Measurements from ENCODE around the gene TJP1. TPM values are rescaled to one million over a fixed set of nuclear protein-coding genes. Genes with fewer than 3 reads are reported as not detected.
"Not testable (repeated sequence)": the region's sequence is repeated elsewhere in the genome, so short reads cannot be mapped to it uniquely, and the experiment has no call there.

Gene TJP1
- polyA plus RNA-seq, 4 donors = 19.5 to 61.8 (median 29.8) TPM

DNA sequence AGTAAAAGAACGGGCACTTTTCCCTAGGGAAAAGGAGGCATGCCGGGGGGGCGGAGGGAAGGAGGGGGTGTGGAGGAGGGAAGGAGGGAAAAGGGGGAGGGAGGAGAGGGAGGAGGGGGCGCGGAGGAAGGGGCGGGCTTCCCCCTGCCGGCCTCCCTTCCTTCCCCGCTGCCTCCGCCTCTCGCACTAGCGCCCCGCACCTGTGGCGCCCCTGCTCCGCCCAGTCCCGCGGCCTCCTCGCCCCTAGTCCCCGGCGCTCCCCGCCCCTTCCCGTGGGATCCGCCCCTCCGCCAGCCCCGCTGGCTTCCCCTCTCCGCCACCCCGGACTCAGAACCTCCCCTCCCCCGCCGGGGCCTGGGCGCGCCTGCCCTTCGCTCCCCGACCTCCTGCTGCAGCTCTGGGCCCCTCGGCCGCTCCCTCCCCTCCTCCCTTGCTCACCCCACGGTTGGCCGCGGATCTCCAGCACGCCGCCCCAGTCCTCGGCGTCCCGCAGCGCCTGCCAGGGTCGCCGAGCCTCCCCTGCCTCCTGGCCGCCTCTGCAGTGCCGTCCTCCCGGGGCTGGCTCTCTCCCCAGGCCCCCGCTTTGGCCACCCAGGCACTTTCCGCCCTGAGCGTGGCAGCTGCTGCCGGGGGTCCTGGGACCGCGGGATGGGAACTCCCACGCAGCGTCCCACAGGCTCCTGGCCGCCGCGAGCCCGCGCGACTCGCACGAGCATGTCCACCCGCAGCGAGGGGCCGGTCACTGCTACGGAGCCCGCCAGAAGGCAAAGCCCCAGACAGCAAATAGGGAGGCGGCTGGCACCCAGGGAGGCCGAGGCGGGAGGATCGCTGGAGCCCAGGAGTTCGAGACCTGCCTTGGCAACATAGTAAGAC, 147.4 kb downstream of the TJP1 start:
- H3K36me3 ChIP-seq (ENCODE audit: control insufficient read depth in 3 of 3, insufficient read depth in 2 of 3, low read depth in 1 of 3, low read length in 3 of 3) = peaks cover 0 to 8% (median 0%) of the 10 kb centered on the region in 3 donors
- no peaks in the 10 kb centered on the region for H3K9me3 ChIP-seq (ENCODE audit: control insufficient read depth in 2 of 2, insufficient read depth in 1 of 2, low read depth in 1 of 2, low read length in 1 of 2)
- peak; percentile 92 to 97 for DNase-seq
- H3K27ac ChIP-seq (ENCODE audit: low read depth in 1 of 3, low read length in 2 of 3) = peak overlapping the region; percentile 49 to 86 (median 78)
- H3K4me3 ChIP-seq (ENCODE audit: low read depth in 1 of 3, low read length in 3 of 3) = peak overlapping the region; percentile 17 to 66 (median 47)
- WGBS, 3 donors = 2 to 8% (median 3%) methylated on average over 43 to 70 of the region's 74 CpGs
- peaks cover 3 to 34% (median 4%) of the 10 kb centered on the region in 3 donors for H3K4me1 ChIP-seq (ENCODE audit: control insufficient read depth in 3 of 3, insufficient read depth in 2 of 3, low read depth in 1 of 3, low read length in 2 of 3)
- H3K27me3 ChIP-seq (ENCODE audit: control insufficient read depth in 3 of 3, insufficient read depth in 3 of 3, low read length in 3 of 3) = peaks cover 0 to 1% (median 0%) of the 10 kb centered on the region in 3 donors
- FAIRE-seq = no peak

DNA sequence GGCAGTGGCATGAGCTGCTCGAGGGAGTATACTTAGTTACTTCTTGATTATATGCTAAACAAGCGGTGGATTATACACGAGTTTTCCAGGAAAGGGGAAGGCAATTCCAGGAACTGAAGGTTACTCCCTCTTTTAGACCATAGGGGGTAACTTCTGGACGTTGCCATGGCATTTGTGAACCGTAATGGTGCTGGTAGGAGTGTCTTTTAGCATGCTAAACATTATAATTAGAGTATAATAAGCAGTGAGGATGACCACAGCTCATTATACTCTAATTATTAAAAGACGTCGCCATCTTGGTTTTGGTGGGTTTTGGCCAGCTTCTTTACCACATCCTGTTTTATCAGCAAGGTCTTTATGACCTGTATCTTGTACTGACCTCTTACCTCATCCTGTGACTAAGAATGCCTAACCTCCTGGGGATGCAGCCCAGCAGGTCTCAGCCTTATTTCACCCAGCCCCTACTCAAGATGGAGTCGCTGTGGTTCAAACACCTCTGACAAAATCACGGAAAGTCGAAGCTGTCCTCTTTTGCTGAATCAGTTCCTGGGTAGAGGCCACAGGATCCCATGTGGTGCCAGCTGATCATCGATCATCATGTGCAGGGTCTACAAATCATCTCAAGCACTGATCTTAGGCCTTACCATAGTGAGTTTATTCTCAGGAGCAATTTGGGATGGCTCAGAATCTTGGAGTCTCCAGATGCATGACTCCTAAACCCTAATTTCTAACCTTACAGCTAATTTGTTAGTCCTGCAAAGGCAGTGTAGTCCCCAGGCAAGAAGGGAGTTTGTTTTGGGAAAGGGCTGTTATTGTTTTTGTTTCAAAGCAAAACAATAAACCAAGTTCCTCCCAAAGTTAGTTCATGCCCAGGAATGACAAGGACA, 149.1 kb downstream of the TJP1 start:
- no peak overlapping the region for H3K27ac ChIP-seq (ENCODE audit: low read depth in 1 of 3, low read length in 2 of 3)
- peaks cover 0 to 1% (median 0%) of the 10 kb centered on the region in 3 donors for H3K27me3 ChIP-seq (ENCODE audit: control insufficient read depth in 3 of 3, insufficient read depth in 3 of 3, low read length in 3 of 3)
- DNase-seq = no peak
- H3K4me3 ChIP-seq (ENCODE audit: low read depth in 1 of 3, low read length in 3 of 3) = no peak overlapping the region
- no peak for FAIRE-seq
- peaks cover 0 to 2% (median 0%) of the 10 kb centered on the region in 3 donors for H3K36me3 ChIP-seq (ENCODE audit: control insufficient read depth in 3 of 3, insufficient read depth in 2 of 3, low read depth in 1 of 3, low read length in 3 of 3)
- 78 to 89% (median 82%) methylated on average over 11 of the region's 11 CpGs for WGBS, 3 donors
- H3K4me1 ChIP-seq (ENCODE audit: control insufficient read depth in 3 of 3, insufficient read depth in 2 of 3, low read depth in 1 of 3, low read length in 2 of 3) = peaks cover 0 to 27% (median 4%) of the 10 kb centered on the region in 3 donors
- no peaks in the 10 kb centered on the region for H3K9me3 ChIP-seq (ENCODE audit: control insufficient read depth in 2 of 2, insufficient read depth in 1 of 2, low read depth in 1 of 2, low read length in 1 of 2)

DNA sequence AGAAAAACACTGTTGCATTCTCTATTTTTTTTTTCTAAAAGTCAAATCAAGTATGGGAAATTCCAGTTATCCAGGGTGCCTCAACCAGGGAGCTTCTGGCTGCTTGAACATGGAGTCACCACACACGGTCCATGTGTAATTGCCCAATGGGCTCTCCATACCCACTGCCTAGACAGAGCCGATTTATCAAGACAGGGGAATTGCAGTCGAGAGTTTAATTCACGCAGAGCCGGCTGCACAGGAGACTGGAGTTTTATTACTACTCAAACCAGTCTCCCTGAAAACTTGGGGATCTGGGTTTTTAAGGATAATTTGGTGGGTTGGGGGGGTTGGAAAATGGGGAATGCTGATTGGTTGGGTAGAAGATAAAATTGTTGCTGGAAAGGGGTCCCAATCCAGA, 149.8 kb downstream of the TJP1 start:
- peak overlapping the region in 1 of 3 donors; percentile 84 for H3K27ac ChIP-seq (ENCODE audit: low read depth in 1 of 3, low read length in 2 of 3)
- H3K27me3 ChIP-seq (ENCODE audit: control insufficient read depth in 3 of 3, insufficient read depth in 3 of 3, low read length in 3 of 3) = peaks cover 0 to 1% (median 0%) of the 10 kb centered on the region in 3 donors
- 94 to 95% (median 95%) methylated on average over 5 of the region's 5 CpGs for WGBS, 3 donors
- DNase-seq (no peak), FAIRE-seq (no peak)
- no peak overlapping the region for H3K4me3 ChIP-seq (ENCODE audit: low read depth in 1 of 3, low read length in 3 of 3)
- no peaks in the 10 kb centered on the region for H3K9me3 ChIP-seq (ENCODE audit: control insufficient read depth in 2 of 2, insufficient read depth in 1 of 2, low read depth in 1 of 2, low read length in 1 of 2)
- no peaks in the 10 kb centered on the region for H3K36me3 ChIP-seq (ENCODE audit: control insufficient read depth in 3 of 3, insufficient read depth in 2 of 3, low read depth in 1 of 3, low read length in 3 of 3)
- H3K4me1 ChIP-seq (ENCODE audit: control insufficient read depth in 3 of 3, insufficient read depth in 2 of 3, low read depth in 1 of 3, low read length in 2 of 3) = peaks cover 0 to 19% (median 2%) of the 10 kb centered on the region in 3 donors

DNA sequence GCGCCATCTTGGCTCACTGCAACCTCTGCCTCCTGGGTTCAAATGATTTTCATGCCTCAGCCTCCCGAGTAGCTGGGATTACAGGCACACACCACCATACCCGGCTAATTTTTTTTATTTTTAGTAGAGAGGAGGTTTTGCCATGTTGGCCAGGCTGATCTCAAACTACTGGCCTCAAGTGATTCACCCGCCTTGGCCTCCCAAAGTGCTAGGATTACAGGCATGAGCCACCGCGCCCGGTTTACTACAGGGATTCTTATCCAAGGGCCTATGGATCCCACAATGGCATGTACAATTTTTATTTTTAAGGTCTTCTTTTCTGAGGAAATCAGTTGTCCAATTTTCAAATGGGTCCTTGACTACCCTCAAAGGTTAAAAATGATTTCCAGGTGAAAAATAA, 150.2 kb downstream of the TJP1 start:
- not testable (repeated sequence) for FAIRE-seq; H3K27me3 ChIP-seq (ENCODE audit: control insufficient read depth in 3 of 3, insufficient read depth in 3 of 3, low read length in 3 of 3); H3K4me3 ChIP-seq (ENCODE audit: low read depth in 1 of 3, low read length in 3 of 3); DNase-seq; H3K9me3 ChIP-seq (ENCODE audit: control insufficient read depth in 2 of 2, insufficient read depth in 1 of 2, low read depth in 1 of 2, low read length in 1 of 2); H3K36me3 ChIP-seq (ENCODE audit: control insufficient read depth in 3 of 3, insufficient read depth in 2 of 3, low read depth in 1 of 3, low read length in 3 of 3)
- WGBS, 3 donors = 91 to 92% (median 91%) methylated on average over 7 of the region's 7 CpGs
- peak overlapping the region in 2 of 3 donors; percentile 84 to 91 for H3K27ac ChIP-seq (ENCODE audit: low read depth in 1 of 3, low read length in 2 of 3)
- H3K4me1 ChIP-seq (ENCODE audit: control insufficient read depth in 3 of 3, insufficient read depth in 2 of 3, low read depth in 1 of 3, low read length in 2 of 3) = peaks cover 0 to 17% (median 1%) of the 10 kb centered on the region in 3 donors

DNA sequence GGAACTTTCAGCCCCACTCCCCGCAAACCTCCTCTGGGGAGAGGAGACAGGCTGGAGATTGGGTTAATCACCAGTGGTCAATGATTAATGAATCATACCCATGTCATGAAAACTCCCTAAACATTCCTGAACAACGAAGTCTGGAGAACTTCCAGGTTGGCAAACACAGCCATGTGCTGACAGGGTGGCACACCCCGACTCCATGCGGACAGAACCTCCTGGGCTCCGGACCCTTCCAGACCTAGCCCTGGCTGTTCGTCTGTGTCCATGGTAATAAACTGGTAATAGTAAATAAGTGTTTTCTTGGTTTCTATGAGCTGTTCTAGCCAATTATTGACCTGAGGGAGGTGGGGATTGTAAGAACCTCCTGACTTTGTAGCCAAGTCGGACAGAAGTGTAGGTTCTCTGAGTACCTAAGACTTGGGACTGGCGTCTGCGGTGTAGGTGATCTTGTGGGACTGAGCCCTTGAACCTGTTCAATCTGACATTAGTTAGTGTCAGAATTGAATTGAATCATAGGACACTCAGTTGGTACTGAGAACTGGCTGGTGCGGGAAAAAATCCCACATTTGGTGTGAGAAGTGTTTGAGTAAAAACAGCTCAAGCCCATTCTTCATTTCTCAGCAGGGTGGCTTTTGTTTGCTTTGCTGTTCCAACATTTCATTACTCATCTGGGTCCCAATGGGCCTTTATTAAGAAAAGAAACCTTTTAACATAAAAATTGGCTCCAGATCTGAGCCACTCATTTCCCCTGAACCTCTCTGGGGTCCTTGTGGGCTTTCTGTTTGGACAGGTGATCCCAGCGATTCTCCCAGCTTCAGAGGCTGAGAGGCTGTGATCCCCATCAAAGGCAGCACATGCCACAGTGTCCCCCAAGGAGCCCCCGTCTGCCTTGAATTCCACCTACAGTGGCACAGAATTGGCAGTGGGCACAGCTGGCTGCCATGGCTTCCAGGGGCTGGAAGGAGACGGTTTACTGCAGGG, 151.0 kb downstream of the TJP1 start:
- peak; percentile 91 to 97 for DNase-seq
- H3K36me3 ChIP-seq (ENCODE audit: control insufficient read depth in 3 of 3, insufficient read depth in 2 of 3, low read depth in 1 of 3, low read length in 3 of 3) = no peaks in the 10 kb centered on the region
- H3K4me3 ChIP-seq (ENCODE audit: low read depth in 1 of 3, low read length in 3 of 3) = peak overlapping the region in 2 of 3 donors; percentile 21 to 29
- H3K9me3 ChIP-seq (ENCODE audit: control insufficient read depth in 2 of 2, insufficient read depth in 1 of 2, low read depth in 1 of 2, low read length in 1 of 2) = no peaks in the 10 kb centered on the region
- H3K27me3 ChIP-seq (ENCODE audit: control insufficient read depth in 3 of 3, insufficient read depth in 3 of 3, low read length in 3 of 3) = peaks cover 0 to 1% (median 0%) of the 10 kb centered on the region in 3 donors
- peak overlapping the region; percentile 84 to 91 (median 86) for H3K27ac ChIP-seq (ENCODE audit: low read depth in 1 of 3, low read length in 2 of 3)
- peaks cover 0 to 13% (median 1%) of the 10 kb centered on the region in 3 donors for H3K4me1 ChIP-seq (ENCODE audit: control insufficient read depth in 3 of 3, insufficient read depth in 2 of 3, low read depth in 1 of 3, low read length in 2 of 3)
- WGBS, 3 donors = 27 to 60% (median 37%) methylated on average over 13 of the region's 13 CpGs
- FAIRE-seq = no peak

DNA sequence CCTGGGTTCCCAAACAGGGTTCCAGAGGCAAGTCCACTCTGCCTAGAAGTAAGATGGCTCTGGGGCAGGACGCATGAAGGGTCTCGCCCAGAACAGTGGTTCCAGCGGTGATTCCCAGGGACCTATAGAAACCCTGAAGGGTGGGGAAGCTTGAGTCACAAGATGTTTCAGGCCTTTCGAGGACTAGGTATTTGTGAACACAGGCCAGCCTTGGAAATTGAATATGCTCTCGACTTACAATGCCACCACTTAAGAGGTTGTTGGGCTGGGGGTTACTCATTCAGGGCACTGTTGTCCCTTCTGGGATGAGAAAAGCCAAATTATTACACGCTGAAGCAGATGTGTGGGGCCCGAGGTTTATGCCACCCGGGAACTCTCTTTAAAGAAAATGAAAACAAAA, 152.0 kb downstream of the TJP1 start:
- Histone ChIP-seq H3K36me3 (ENCODE audit: control insufficient read depth in 3 of 3, insufficient read depth in 2 of 3, low read depth in 1 of 3, low read length in 3 of 3) (no peaks in the 10 kb centered on the region), H3K4me1 (ENCODE audit: control insufficient read depth in 3 of 3, insufficient read depth in 2 of 3, low read depth in 1 of 3, low read length in 2 of 3) (peaks cover 0 to 13% (median 1%) of the 10 kb centered on the region in 3 donors), H3K27ac (ENCODE audit: low read depth in 1 of 3, low read length in 2 of 3) (peak overlapping the region; percentile 68 to 84 (median 71)), H3K9me3 (ENCODE audit: control insufficient read depth in 2 of 2, insufficient read depth in 1 of 2, low read depth in 1 of 2, low read length in 1 of 2) (no peaks in the 10 kb centered on the region), H3K27me3 (ENCODE audit: control insufficient read depth in 3 of 3, insufficient read depth in 3 of 3, low read length in 3 of 3) (peaks cover 0 to 1% (median 0%) of the 10 kb centered on the region in 3 donors), H3K4me3 (ENCODE audit: low read depth in 1 of 3, low read length in 3 of 3) (no peak overlapping the region)
- no peak for DNase-seq
- no peak for FAIRE-seq
- WGBS, 3 donors = 55 to 81% (median 64%) methylated on average over 8 of the region's 8 CpGs

DNA sequence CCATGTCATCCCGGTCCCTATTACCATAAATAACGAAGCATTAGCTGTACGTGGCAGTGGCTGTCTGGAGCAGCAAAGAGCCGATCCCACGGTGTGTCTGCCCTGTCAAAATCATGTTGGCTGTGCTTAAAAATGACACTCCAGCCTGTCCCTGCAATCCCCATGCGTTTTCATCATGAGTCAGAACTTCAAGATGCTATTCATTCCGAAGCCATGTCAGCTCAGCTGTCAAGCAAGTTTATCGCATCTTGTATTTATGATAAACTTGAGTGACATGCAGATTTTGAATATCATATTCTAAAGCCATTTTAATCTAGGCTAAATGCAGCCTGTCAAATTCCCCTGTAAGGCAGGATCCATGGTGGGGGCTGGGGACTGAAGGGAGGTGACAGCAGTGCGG, 152.4 kb downstream of the TJP1 start:
- 77 to 81% (median 78%) methylated on average over 9 of the region's 9 CpGs for WGBS, 3 donors
- no peak for FAIRE-seq
- DNase-seq = no peak
- Histone ChIP-seq H3K27ac (ENCODE audit: low read depth in 1 of 3, low read length in 2 of 3) (no peak overlapping the region), H3K4me3 (ENCODE audit: low read depth in 1 of 3, low read length in 3 of 3) (no peak overlapping the region), H3K4me1 (ENCODE audit: control insufficient read depth in 3 of 3, insufficient read depth in 2 of 3, low read depth in 1 of 3, low read length in 2 of 3) (peaks cover 0 to 13% (median 1%) of the 10 kb centered on the region in 3 donors), H3K36me3 (ENCODE audit: control insufficient read depth in 3 of 3, insufficient read depth in 2 of 3, low read depth in 1 of 3, low read length in 3 of 3) (no peaks in the 10 kb centered on the region), H3K27me3 (ENCODE audit: control insufficient read depth in 3 of 3, insufficient read depth in 3 of 3, low read length in 3 of 3) (no peaks in the 10 kb centered on the region), H3K9me3 (ENCODE audit: control insufficient read depth in 2 of 2, insufficient read depth in 1 of 2, low read depth in 1 of 2, low read length in 1 of 2) (no peaks in the 10 kb centered on the region)
